Measurements from ENCODE around the gene GRB2. TPM values are rescaled to one million over a fixed set of nuclear protein-coding genes. Genes with fewer than 3 reads are reported as not detected.

The GRB2 gene
- total RNA-seq, 1 experiment from 2014 or later, result 115 TPM

GRCh38 chr17:75384751-75385150 is 20.7 kb downstream of the GRB2 start:
- H3K27me3 Mint-ChIP-seq (ENCODE audit: insufficient read depth, unreplicated experiment), result no peaks in the 10 kb centered on the region
- CTCF ChIA-PET, result interaction anchor here (1.0 kb wide), 1 partner anchor 114 kb away, joined by 3 read pairs; the partner anchor contains the start of gene MIF4GD

GRCh38 chr17:75383842-75384195 is 21.7 kb downstream of the GRB2 start:
- peaks cover 23% of the 10 kb centered on the region for H3K4me1 Mint-ChIP-seq (ENCODE audit: low read depth, unreplicated experiment)
- CTCF ChIA-PET, result interaction anchor here (1.2 kb wide), 2 partner anchors 61 to 113 kb away, joined by 4 to 5 read pairs; partner anchors contain the start of gene MIF4GD
- BruUV-seq (replicated peaks), result no TSS peak

More at GRCh38 chr17:75384751-75385150, 20.7 kb downstream of the GRB2 start:
- POLR2A ChIA-PET, result interaction anchor here (1.2 kb wide), 1 partner anchor 9 kb away, joined by 4 read pairs; no protein-coding TSS in a partner anchor
- intact Hi-C loops (cut with micrococcal nuclease; ENCODE audit: unreplicated experiment), result no loop called here
- BruUV-seq (replicated peaks), result no TSS peak
- no peak for TF ChIP-seq CTCF (IDR thresholded peaks at IDR 0.05; ENCODE audit: insufficient read depth in 1 of 2, low read depth in 1 of 2, low read length in 1 of 2, severe bottlenecking in 1 of 2, unreplicated experiment in 1 of 2)
- Mint-ChIP-seq H3K4me1 (ENCODE audit: low read depth, unreplicated experiment) (peaks cover 23% of the 10 kb centered on the region), H3K36me3 (ENCODE audit: insufficient read depth, unreplicated experiment) (peaks cover 23% of the 10 kb centered on the region), H3K27ac (ENCODE audit: unreplicated experiment) (no peak overlapping the region), H3K9me3 (ENCODE audit: unreplicated experiment) (no peaks in the 10 kb centered on the region), H3K4me3 (ENCODE audit: unreplicated experiment) (no peak overlapping the region)
- DNase-seq, result no peak
- Histone ChIP-seq H3K4me3 (ENCODE audit: low read depth, low read length) (no peak overlapping the region), H3K36me3 (ENCODE audit: control insufficient read depth, insufficient read depth, low read length) (no peaks in the 10 kb centered on the region), H3K9me3 (no peaks in the 10 kb centered on the region), H3K27me3 (replicated peaks; ENCODE audit: control insufficient read depth, insufficient read depth, low read length) (no peaks in the 10 kb centered on the region), H3K4me1 (peaks cover 25% of the 10 kb centered on the region)

DNA sequence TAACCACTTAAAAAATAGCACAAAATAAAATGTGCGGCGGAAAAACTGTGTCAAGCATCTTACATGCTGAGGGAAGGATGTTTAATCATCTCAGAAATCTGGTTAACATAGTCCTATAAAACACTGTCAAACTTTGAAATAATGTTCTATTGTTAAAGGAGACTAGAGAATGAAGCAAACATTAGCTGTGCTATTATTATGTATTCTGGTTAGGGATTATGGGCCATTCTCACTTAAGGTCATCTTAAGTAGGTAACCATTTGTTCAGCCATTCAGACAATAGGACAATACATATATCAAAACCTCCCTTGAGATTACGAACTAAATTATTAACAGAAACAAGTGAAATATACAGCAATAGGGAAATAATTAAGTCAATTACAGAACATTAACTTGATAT is 24.7 kb downstream of the GRB2 start:
- Mint-ChIP-seq H3K27ac (ENCODE audit: unreplicated experiment) (no peak overlapping the region), H3K4me1 (ENCODE audit: low read depth, unreplicated experiment) (peaks cover 18% of the 10 kb centered on the region), H3K9me3 (ENCODE audit: unreplicated experiment) (no peaks in the 10 kb centered on the region), H3K27me3 (ENCODE audit: insufficient read depth, unreplicated experiment) (no peaks in the 10 kb centered on the region), H3K4me3 (ENCODE audit: unreplicated experiment) (no peak overlapping the region), H3K36me3 (ENCODE audit: insufficient read depth, unreplicated experiment) (peaks cover 33% of the 10 kb centered on the region)
- H3K4me3 ChIP-seq (ENCODE audit: low read depth, low read length), result no peak overlapping the region
- H3K36me3 ChIP-seq (ENCODE audit: control insufficient read depth, insufficient read depth, low read length), result no peaks in the 10 kb centered on the region
- no peaks in the 10 kb centered on the region for H3K27me3 ChIP-seq (replicated peaks; ENCODE audit: control insufficient read depth, insufficient read depth, low read length)
- CTCF ChIA-PET, result interaction anchor here (0.8 kb wide), 1 partner anchor 14 kb away, joined by 3 read pairs; no protein-coding TSS in a partner anchor
- POLR2A ChIA-PET, result interaction anchor here (0.9 kb wide), 1 partner anchor 14 kb away, joined by 3 read pairs; no protein-coding TSS in a partner anchor
- no TSS peak for BruUV-seq (replicated peaks)
- TF ChIP-seq CTCF (IDR thresholded peaks at IDR 0.05; ENCODE audit: insufficient read depth in 1 of 2, low read depth in 1 of 2, low read length in 1 of 2, severe bottlenecking in 1 of 2, unreplicated experiment in 1 of 2), result no peak
- H3K9me3 ChIP-seq, result no peaks in the 10 kb centered on the region
- intact Hi-C loops (cut with micrococcal nuclease; ENCODE audit: unreplicated experiment), result no loop called here
- no peak for DNase-seq
- peaks cover 19% of the 10 kb centered on the region for H3K4me1 ChIP-seq

More at GRCh38 chr17:75383842-75384195, 21.7 kb downstream of the GRB2 start:
- Histone ChIP-seq H3K27me3 (replicated peaks; ENCODE audit: control insufficient read depth, insufficient read depth, low read length) (no peaks in the 10 kb centered on the region), H3K4me1 (peaks cover 25% of the 10 kb centered on the region), H3K9me3 (no peaks in the 10 kb centered on the region), H3K4me3 (ENCODE audit: low read depth, low read length) (no peak overlapping the region), H3K36me3 (ENCODE audit: control insufficient read depth, insufficient read depth, low read length) (no peaks in the 10 kb centered on the region)
- intact Hi-C loops (cut with micrococcal nuclease; ENCODE audit: unreplicated experiment), result loop anchor here (1.0 to 2.0 kb wide), 3 partner anchors 9 to 95 kb away; partner anchors contain the start of gene SLC25A19
- Mint-ChIP-seq H3K9me3 (ENCODE audit: unreplicated experiment) (no peaks in the 10 kb centered on the region), H3K4me3 (ENCODE audit: unreplicated experiment) (no peak overlapping the region), H3K36me3 (ENCODE audit: insufficient read depth, unreplicated experiment) (peaks cover 22% of the 10 kb centered on the region), H3K27me3 (ENCODE audit: insufficient read depth, unreplicated experiment) (no peaks in the 10 kb centered on the region), H3K27ac (ENCODE audit: unreplicated experiment) (peak overlapping the region; percentile 69)
- no peak for TF ChIP-seq CTCF (IDR thresholded peaks at IDR 0.05; ENCODE audit: insufficient read depth in 1 of 2, low read depth in 1 of 2, low read length in 1 of 2, severe bottlenecking in 1 of 2, unreplicated experiment in 1 of 2)
- POLR2A ChIA-PET, result interaction anchor here (1.2 to 1.3 kb wide), 3 partner anchors 10 to 95 kb away, joined by 5 to 9 read pairs (median 7); partner anchors contain the start of gene SLC25A19
- DNase-seq, result no peak
